A549 treated with AZD9567 at 1 μM for 4 hours (cell line): Measurements from ENCODE around the gene PHF11. TPM values are rescaled to one million over a fixed set of nuclear protein-coding genes. Genes with fewer than 3 reads are reported as not detected.

ENCODE experiments used
- total RNA-seq: library from RNA; stranded (reverse); fragments of 200-300 nt; extraction: Qiagen RNA extraction; gene quantifications from 5 replicates; pipeline ENCODE4 v1.2.3, GENCODE V29; 2022; ENCODE audit not compliant: insufficient read depth

PHF11 gene
- 4.5 to 7.3 TPM (median 5.6 TPM) in 5 replicates for total RNA-seq

GRCh38 chr13:49495783-49496762 is at the start of gene PHF11:
TSS of gene PHF11 (plus strand) at chr13:49495953. CDS start at chr13:49496002, 49 bp downstream.

Other genes starting within 250 kb of the PHF11 start
- gene CDADC1, start 248.0 kb upstream of the PHF11 start, total RNA-seq: 3.8 to 9.3 TPM (median 8.0 TPM) in 5 replicates
- 1.3 to 1.8 TPM (median 1.8 TPM) in 5 replicates for gene CAB39L, start 51.9 kb upstream of the PHF11 start, total RNA-seq
- gene SETDB2, start 51.7 kb upstream of the PHF11 start, total RNA-seq: 1.1 to 2.3 TPM (median 2.0 TPM) in 5 replicates
- gene RCBTB1, start 89.6 kb downstream of the PHF11 start, total RNA-seq: 8.2 to 10.4 TPM (median 9.7 TPM) in 5 replicates
- gene ARL11, start 132.6 kb downstream of the PHF11 start, total RNA-seq: not detected in 5 replicates
- gene EBPL, start 195.5 kb downstream of the PHF11 start, total RNA-seq: 56.8 to 74.5 TPM (median 70.1 TPM) in 5 replicates